OCI-LY1 (cell line): ENCODE measurements around the gene NRK.
"Not testable (repeated sequence)": the region's sequence is repeated elsewhere in the genome, so short reads cannot be mapped to it uniquely, and the experiment has no call there.

Source experiments
- CTCF ChIP-seq: fragments of 200-600 bp; sonication (generic), shearing (Covaris generic); IDR thresholded peaks from 2 replicates; pipeline ENCODE4 v1.5.1; 2017; ENCODE audit warnings: mild to moderate bottlenecking, antibody characterized with exemption, low read length, moderate library complexity, mixed read lengths
- EZH2 ChIP-seq: fragments of 200-600 bp; sonication (generic), shearing (Covaris generic); IDR thresholded peaks from 2 replicates; pipeline ENCODE4 v1.8.0; 2017; ENCODE audit warnings: borderline replicate concordance, mixed run types, mild to moderate bottlenecking, antibody characterized with exemption, low read length, moderate library complexity, mixed read lengths

- TF ChIP-seq CTCF, EZH2: not testable (repeated sequence)
These were observed 166.1 kb downstream of the NRK start for GRCh38 chrX:105988487-105988886.
